ENCODE measurements around the gene LRRK1. TPM values are rescaled to one million over a fixed set of nuclear protein-coding genes. Genes with fewer than 3 reads are reported as not detected.

LRRK1 gene
- total and polyA plus RNA-seq, 7 donors: 7.1 to 27.4 (median 10.2) TPM

DNA sequence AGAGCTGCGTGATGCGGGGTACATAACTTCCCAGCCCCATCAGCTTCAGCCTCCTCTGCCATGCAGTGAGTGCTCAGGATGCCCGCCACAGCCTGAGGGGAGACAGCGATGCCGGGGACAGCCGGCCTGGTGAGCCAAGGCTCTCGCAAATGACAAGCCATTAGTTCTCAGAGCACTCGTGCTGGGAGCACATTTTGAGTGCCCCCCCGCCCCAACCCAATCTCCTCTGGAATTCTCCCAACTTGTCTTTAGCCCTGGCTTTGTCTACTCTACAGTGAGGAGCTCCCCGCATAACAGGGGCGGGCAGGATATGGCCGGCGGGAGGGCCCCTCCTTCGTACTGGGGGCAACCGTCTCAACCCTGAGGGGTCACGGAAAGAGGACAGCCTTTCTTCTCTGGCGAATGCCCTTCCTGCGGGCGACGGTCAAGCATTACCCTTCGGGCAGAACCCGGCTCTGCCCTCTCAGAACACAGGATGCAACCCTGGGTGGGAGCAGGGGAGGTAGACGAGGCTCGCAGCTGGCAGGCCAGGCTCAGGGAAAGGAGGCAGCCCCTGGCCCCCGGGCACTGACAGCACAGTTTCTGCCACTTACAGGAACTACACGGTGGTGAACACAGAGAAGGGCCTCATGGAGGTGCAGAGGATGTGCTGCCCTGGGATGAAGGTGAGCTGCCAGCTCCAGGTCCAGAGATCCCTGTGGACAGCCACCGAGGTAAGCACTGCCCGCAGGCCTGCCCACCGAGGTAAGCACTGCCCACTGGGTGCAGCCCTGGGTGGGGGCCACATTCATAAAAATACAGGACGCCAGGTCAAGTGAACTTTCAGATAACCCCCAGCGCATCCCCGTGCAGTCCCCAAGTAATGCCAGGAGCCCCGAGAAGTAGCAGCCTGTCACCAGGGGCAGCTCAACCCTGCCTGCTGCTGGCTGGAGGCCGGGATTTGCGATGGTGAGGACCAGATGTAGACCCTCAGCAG lies 141.7 kb downstream of the LRRK1 start:
- Histone ChIP-seq H3K27me3 (no peaks in the 10 kb centered on the region), H3K9me3 (no peaks in the 10 kb centered on the region), H3K27ac (no peak overlapping the region), H3K4me3 (no peak overlapping the region), H3K36me3 (peaks cover 5 to 69% (median 19%) of the 10 kb centered on the region in 4 donors), H3K4me1 (peaks cover 0 to 15% (median 15%) of the 10 kb centered on the region in 4 donors)
- DNase-seq: peak; percentile 34
- intact Hi-C loops (cut with DNase I): no loop called here
- WGBS, 2 donors: 92% methylated on average over 35 of the region's 35 CpGs
- TF ChIP-seq POLR2A (IDR thresholded peaks at IDR 0.05): no peak
- TF ChIP-seq, protein P1, sequence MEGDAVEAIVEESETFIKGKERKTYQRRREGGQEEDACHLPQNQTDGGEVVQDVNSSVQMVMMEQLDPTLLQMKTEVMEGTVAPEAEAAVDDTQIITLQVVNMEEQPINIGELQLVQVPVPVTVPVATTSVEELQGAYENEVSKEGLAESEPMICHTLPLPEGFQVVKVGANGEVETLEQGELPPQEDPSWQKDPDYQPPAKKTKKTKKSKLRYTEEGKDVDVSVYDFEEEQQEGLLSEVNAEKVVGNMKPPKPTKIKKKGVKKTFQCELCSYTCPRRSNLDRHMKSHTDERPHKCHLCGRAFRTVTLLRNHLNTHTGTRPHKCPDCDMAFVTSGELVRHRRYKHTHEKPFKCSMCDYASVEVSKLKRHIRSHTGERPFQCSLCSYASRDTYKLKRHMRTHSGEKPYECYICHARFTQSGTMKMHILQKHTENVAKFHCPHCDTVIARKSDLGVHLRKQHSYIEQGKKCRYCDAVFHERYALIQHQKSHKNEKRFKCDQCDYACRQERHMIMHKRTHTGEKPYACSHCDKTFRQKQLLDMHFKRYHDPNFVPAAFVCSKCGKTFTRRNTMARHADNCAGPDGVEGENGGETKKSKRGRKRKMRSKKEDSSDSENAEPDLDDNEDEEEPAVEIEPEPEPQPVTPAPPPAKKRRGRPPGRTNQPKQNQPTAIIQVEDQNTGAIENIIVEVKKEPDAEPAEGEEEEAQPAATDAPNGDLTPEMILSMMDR (IDR thresholded peaks at IDR 0.05): no peak
- TF ChIP-seq POLR2AphosphoS5 (IDR thresholded peaks at IDR 0.05): no peak
- TF ChIP-seq EP300 (IDR thresholded peaks at IDR 0.05): no peak

DNA sequence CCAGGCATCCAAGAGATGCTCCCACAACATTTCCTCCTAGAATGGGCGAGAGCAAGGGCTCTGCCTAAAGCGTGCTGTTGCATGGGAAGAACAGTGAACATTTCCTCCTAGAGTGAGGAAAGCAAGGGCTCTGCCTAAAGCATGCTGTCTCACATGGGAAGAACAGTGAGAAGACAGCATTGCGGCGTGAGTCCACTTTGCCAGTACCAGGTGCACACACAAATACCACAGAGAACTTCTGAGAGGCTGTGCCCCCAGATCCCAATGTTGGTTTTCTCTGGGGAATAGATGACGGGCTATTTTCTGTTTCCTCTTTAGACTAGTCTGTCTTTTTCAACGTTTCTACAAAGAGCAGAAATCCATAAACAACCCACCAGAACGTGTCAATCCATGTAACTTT lies 142.9 kb downstream of the LRRK1 start:
- H3K36me3 ChIP-seq: peaks cover 5 to 63% (median 17%) of the 10 kb centered on the region in 4 donors
- H3K27ac ChIP-seq: no peak overlapping the region
- WGBS, 2 donors: 75 to 82% methylated on average over 7 of the region's 7 CpGs
- peak; percentile 26 for DNase-seq
- H3K9me3 ChIP-seq: no peaks in the 10 kb centered on the region
- H3K4me1 ChIP-seq: peaks cover 0 to 15% (median 15%) of the 10 kb centered on the region in 4 donors
- intact Hi-C loops (cut with DNase I): no loop called here
- no peaks in the 10 kb centered on the region for H3K27me3 ChIP-seq
- H3K4me3 ChIP-seq: no peak overlapping the region
- TF ChIP-seq POLR2AphosphoS5 (IDR thresholded peaks at IDR 0.05): no peak
- TF ChIP-seq, protein P1 (IDR thresholded peaks at IDR 0.05): no peak
- TF ChIP-seq POLR2A (IDR thresholded peaks at IDR 0.05): no peak
- TF ChIP-seq EP300 (IDR thresholded peaks at IDR 0.05): no peak

DNA sequence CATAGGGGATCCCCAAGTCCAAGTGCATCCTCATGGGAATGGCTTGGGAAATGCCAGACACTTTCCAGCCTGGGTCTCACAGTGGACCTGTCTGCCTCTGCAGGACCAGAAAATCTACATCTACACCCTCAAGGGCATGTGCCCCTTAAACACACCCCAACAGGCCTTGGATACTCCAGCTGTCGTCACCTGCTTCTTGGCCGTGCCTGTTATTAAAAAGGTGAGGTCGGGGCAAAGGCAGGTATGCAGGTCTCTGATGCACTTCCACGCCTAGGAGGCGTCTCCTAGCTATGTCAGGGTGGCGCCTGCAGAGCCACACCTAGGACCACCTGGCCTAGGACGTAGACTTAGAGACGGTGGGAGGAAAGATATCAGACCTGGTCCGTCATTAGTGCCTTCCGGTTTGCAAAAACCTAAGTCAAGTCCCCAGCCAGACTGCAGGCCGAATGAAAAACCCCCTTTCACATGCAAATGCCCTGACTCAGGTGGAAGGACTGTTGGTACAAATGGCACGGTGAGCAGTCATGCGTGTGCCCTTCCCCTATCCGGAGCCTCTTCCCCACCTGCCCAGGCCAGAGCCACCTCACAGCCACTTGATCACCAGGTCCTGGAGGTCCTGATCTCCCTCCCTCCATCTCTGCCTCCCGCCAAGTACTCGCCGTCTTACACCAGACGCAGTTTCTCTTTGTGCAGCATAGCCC lies 143.5 kb downstream of the LRRK1 start:
- H3K27me3 ChIP-seq: no peaks in the 10 kb centered on the region
- WGBS, 2 donors: 80 to 88% methylated on average over 18 of the region's 18 CpGs
- H3K27ac ChIP-seq: no peak overlapping the region
- TF ChIP-seq, protein P1 (IDR thresholded peaks at IDR 0.05): no peak
- no peak for TF ChIP-seq POLR2A (IDR thresholded peaks at IDR 0.05)
- no peak for TF ChIP-seq POLR2AphosphoS5 (IDR thresholded peaks at IDR 0.05)
- no peak for TF ChIP-seq EP300 (IDR thresholded peaks at IDR 0.05)
- H3K4me3 ChIP-seq: no peak overlapping the region
- DNase-seq: peak; percentile 42
- peaks cover 5 to 57% (median 16%) of the 10 kb centered on the region in 4 donors for H3K36me3 ChIP-seq
- H3K4me1 ChIP-seq: peaks cover 0 to 15% (median 15%) of the 10 kb centered on the region in 4 donors
- H3K9me3 ChIP-seq: no peaks in the 10 kb centered on the region
- intact Hi-C loops (cut with DNase I): no loop called here

DNA sequence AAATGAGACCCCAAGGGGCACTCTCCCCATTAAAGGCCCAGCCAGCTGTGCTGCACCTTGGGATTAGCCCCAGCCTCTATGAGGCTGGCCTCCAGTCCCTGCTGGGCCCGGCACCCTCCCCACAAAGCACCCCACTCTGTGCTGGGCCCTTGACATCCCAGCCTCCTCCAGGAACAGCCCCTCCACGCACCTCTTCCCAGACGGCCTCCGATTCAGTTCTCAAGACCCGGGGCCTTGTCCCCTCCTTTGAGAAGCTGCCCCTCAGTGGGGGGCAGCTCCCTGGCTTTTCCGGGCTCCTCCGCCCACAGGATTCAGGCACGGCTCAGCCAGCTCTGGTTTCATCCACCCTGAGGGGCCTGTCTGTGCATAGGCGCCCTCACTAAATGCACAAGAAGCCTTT lies 144.1 kb downstream of the LRRK1 start:
- Histone ChIP-seq H3K4me1 (peaks cover 0 to 15% (median 15%) of the 10 kb centered on the region in 4 donors), H3K36me3 (peaks cover 0 to 51% (median 14%) of the 10 kb centered on the region in 4 donors), H3K27me3 (no peaks in the 10 kb centered on the region), H3K27ac (no peak overlapping the region), H3K9me3 (no peaks in the 10 kb centered on the region), H3K4me3 (no peak overlapping the region)
- intact Hi-C loops (cut with DNase I): no loop called here
- 89 to 92% methylated on average over 9 of the region's 9 CpGs for WGBS, 2 donors
- TF ChIP-seq POLR2AphosphoS5 (IDR thresholded peaks at IDR 0.05) (no peak), EP300 (IDR thresholded peaks at IDR 0.05) (no peak), POLR2A (IDR thresholded peaks at IDR 0.05) (no peak)
- TF ChIP-seq, protein P1 (IDR thresholded peaks at IDR 0.05): no peak
- peak; percentile 13 for DNase-seq

Measured in sigmoid colon (tissue), 7 donors.